PC-3 (cell line): ENCODE results near the gene LONP1. TPM values are rescaled to one million over a fixed set of nuclear protein-coding genes. Genes with fewer than 3 reads are reported as not detected.

Experiments
- ATAC-seq: fragments of 200-7000 bp; cut with Tn5 transposase; 2 replicates; pipeline ENCODE4 v1.9.1; 2020; ENCODE audit warnings: mild to moderate bottlenecking, moderate library complexity
- BruUV-seq: library from RNA; stranded (reverse); fragments of 400-500 nt; replicated peaks from 2 replicates; lab custom pipeline; 2021; lab: Mats Ljungman, UMichigan
- CTCF ChIA-PET: fragments of 300-600 bp; sonication (Branson Sonifier 250); formaldehyde crosslinking; loops from one replicate; lab custom pipeline; 2022; ENCODE audit warnings: antibody characterized with exemption; lab: Charles Lee
- POLR2A ChIA-PET: fragments of 300-600 bp; sonication (Branson Sonifier 250); formaldehyde crosslinking; loops from one replicate; lab custom pipeline; 2022; ENCODE audit warnings: antibody characterized with exemption; ENCODE audit not compliant: unreplicated experiment; lab: Charles Lee
- DNase-seq: peaks from one replicate; pipeline ENCODE4 v3.0.0-alpha.2; 2015
- H2AFZ ChIP-seq: fragments of 300-600 bp; sonication (generic); 2 replicates; pipeline ENCODE4 v1.6.0; 2016; ENCODE audit warnings: antibody characterized with exemption, low read length
- H3F3A ChIP-seq: fragments of 300-600 bp; sonication (generic); one replicate; pipeline ENCODE4 v1.6.0; 2017; ENCODE audit warnings: antibody characterized with exemption, low read length, control low read depth, mild to moderate bottlenecking; ENCODE audit not compliant: unreplicated experiment
- H3K27ac ChIP-seq: fragments of 300-600 bp; sonication (generic); 2 replicates; pipeline ENCODE4 v1.5.1; 2016; ENCODE audit warnings: mild to moderate bottlenecking, low read length
- H3K27me3 ChIP-seq: fragments of 300-600 bp; sonication (generic); 2 replicates; pipeline ENCODE4 v1.6.1; 2016; ENCODE audit warnings: low read length, mixed read lengths
- H3K36me3 ChIP-seq: fragments of 300-600 bp; sonication (generic); 2 replicates; pipeline ENCODE4 v1.6.1; 2016; ENCODE audit warnings: low read depth, mixed run types, low read length, mixed read lengths
- H3K4me1 ChIP-seq: fragments of 300-600 bp; sonication (generic); 2 replicates; pipeline ENCODE4 v1.5.1; 2016; ENCODE audit warnings: low read length; ENCODE audit not compliant: insufficient read depth
- H3K4me2 ChIP-seq: fragments of 300-600 bp; sonication (generic); 2 replicates; pipeline ENCODE4 v1.6.0; 2016; ENCODE audit warnings: low read length
- H3K4me3 ChIP-seq: fragments of 300-600 bp; sonication (generic); 2 replicates; pipeline ENCODE4 v1.5.1; 2016; ENCODE audit warnings: mild to moderate bottlenecking, low read length, mixed read lengths
- H3K79me2 ChIP-seq: fragments of 300-600 bp; sonication (generic); 2 replicates; pipeline ENCODE4 v1.6.1; 2017; ENCODE audit warnings: low read length, mixed read lengths
- H3K9ac ChIP-seq: fragments of 300-600 bp; sonication (generic); 2 replicates; pipeline ENCODE4 v1.6.0; 2016; ENCODE audit warnings: mild to moderate bottlenecking, low read length
- H3K9me2 ChIP-seq: fragments of 300-600 bp; sonication (generic); replicated peaks from 2 replicates; pipeline ENCODE4 v1.6.1; 2016; ENCODE audit warnings: mixed run types, low read length, mixed read lengths
- H3K9me3 ChIP-seq: fragments of 300-600 bp; sonication (generic); 2 replicates; pipeline ENCODE4 v1.6.1; 2016; ENCODE audit warnings: low read length, mixed read lengths
- H4K20me1 ChIP-seq: fragments of 300-600 bp; sonication (generic); 2 replicates; pipeline ENCODE4 v1.6.1; 2016; ENCODE audit warnings: low read length, mixed read lengths
- EZH2 ChIP-seq: fragments of 300-600 bp; sonication (generic); IDR thresholded peaks from one replicate; pipeline ENCODE4 v1.6.1; 2017; ENCODE audit warnings: antibody characterized with exemption, mild to moderate bottlenecking, low read length; ENCODE audit not compliant: unreplicated experiment
- EZH2phosphoT487 ChIP-seq: fragments of 300-600 bp; sonication (generic); IDR thresholded peaks from 2 replicates; pipeline ENCODE4 v1.6.1; 2018; ENCODE audit warnings: mild to moderate bottlenecking, antibody characterized with exemption, low read length, borderline replicate concordance
- intact Hi-C: fragments of 100-400 bp; cut with micrococcal nuclease; formaldehyde crosslinking; loops from 2 replicates; pipeline ENCODE4 v1.9.0; 2023
- total RNA-seq: library from RNA; depleted of rRNA; stranded (reverse); fragments of >200 nt; gene quantifications from 2 replicates; pipeline ENCODE4 v1.2.3, GENCODE V29; 2014
- TF ChIP-seq, protein P1 (sequence below): fragments of 300-600 bp; sonication (generic); conservative IDR thresholded peaks from 2 replicates; pipeline ENCODE4 v1.5.1; 2017; ENCODE audit warnings: antibody characterized with exemption, low read depth, mild to moderate bottlenecking, low read length

The LONP1 gene
- total RNA-seq, 1 experiment from 2014 or later, result 217 TPM

DNA sequence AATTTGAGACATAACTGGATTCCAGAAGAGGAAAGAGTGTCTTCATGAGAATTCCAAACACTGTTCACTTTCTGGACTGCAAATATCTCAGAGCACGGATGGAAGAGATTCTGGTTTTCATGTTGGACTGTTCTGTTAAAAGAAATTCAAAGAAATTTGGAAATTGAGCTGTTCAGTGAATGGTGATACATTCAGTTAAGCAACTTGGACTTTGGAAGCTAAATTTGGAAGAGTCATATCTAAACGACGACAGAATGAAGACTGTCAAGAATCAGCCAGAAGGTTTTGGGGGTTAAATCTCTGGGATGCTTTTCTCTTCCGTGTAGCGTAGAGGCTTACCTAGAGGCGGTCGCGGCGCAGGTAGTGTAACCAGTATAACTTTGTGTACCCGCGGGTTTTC is 71.5 kb downstream of the LONP1 start:
- DNase-seq (no peak), ATAC-seq (no peak)
- Histone ChIP-seq H3K9me2 (no peaks in the 10 kb centered on the region), H3K9me3 (no peaks in the 10 kb centered on the region), H3F3A (no peaks in the 10 kb centered on the region), H3K4me1 (no peaks in the 10 kb centered on the region), H3K27me3 (no peaks in the 10 kb centered on the region), H3K79me2 (peaks cover 42% of the 10 kb centered on the region), H3K9ac (no peak overlapping the region), H3K27ac (no peak overlapping the region), H4K20me1 (peaks cover 27% of the 10 kb centered on the region), H3K36me3 (peaks cover 89% of the 10 kb centered on the region), H2AFZ (no peak overlapping the region), H3K4me3 (no peak overlapping the region), H3K4me2 (no peak overlapping the region)
- TF ChIP-seq EZH2phosphoT487 (no peak), EZH2 (no peak)
- TF ChIP-seq, protein P1, sequence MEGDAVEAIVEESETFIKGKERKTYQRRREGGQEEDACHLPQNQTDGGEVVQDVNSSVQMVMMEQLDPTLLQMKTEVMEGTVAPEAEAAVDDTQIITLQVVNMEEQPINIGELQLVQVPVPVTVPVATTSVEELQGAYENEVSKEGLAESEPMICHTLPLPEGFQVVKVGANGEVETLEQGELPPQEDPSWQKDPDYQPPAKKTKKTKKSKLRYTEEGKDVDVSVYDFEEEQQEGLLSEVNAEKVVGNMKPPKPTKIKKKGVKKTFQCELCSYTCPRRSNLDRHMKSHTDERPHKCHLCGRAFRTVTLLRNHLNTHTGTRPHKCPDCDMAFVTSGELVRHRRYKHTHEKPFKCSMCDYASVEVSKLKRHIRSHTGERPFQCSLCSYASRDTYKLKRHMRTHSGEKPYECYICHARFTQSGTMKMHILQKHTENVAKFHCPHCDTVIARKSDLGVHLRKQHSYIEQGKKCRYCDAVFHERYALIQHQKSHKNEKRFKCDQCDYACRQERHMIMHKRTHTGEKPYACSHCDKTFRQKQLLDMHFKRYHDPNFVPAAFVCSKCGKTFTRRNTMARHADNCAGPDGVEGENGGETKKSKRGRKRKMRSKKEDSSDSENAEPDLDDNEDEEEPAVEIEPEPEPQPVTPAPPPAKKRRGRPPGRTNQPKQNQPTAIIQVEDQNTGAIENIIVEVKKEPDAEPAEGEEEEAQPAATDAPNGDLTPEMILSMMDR, result no peak
- ChIA-PET POLR2A (no interaction called here), CTCF (no interaction called here)
- intact Hi-C loops, result no loop called here
- BruUV-seq, result no TSS peak

DNA sequence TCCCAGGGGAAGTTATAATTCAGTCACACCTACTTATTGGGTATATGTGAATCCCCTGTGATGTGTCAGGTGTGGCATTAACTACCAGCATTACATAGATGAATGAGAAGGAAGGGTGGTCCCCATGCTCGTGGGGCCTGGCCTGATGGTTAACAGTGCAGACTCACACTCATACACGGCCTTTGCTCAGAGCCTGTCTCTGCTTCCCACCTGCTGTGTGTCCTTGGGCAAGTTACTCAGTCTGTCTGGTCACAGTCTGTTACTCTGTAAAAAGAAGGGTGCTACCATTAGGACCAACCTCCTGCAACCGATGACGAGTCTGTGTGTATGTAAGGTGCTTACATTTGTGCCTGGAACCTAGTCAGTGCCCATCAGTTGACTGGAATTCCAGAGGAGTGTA is 73.2 kb downstream of the LONP1 start:
- TF ChIP-seq EZH2phosphoT487 (no peak), EZH2 (no peak)
- TF ChIP-seq, protein P1, result no peak

DNA sequence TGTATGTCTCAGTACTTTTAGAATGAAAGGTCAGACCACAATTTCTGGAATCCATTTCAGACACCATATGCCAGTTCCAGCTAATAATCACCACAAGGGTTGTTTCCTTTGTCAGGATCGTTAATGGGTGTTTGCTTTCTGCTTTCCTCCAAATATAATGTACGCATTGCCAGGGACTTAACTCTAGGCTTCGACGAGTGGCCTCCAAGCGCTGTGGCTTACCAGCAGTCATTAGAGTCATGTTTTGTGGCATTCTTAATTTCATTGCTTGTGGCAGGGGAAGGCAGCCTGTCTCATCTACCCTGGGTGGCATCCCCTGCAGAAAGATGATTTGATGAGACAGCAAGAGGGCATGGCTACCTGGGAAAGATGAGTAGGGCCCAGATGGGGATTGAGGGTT is 74.5 kb downstream of the LONP1 start:
- intact Hi-C loops, result no loop called here
- Histone ChIP-seq H3K79me2 (peaks cover 73% of the 10 kb centered on the region), H3K9ac (no peak overlapping the region), H3K9me3 (no peaks in the 10 kb centered on the region), H3F3A (no peaks in the 10 kb centered on the region), H3K4me1 (no peaks in the 10 kb centered on the region), H4K20me1 (peaks cover 49% of the 10 kb centered on the region), H3K36me3 (peaks cover 82% of the 10 kb centered on the region), H2AFZ (no peak overlapping the region), H3K27ac (no peak overlapping the region), H3K27me3 (no peaks in the 10 kb centered on the region), H3K9me2 (no peaks in the 10 kb centered on the region), H3K4me2 (no peak overlapping the region), H3K4me3 (no peak overlapping the region)
- BruUV-seq, result no TSS peak
- DNase-seq, result no peak
- CTCF ChIA-PET, result no interaction called here
- TF ChIP-seq EZH2 (no peak), EZH2phosphoT487 (no peak)
- TF ChIP-seq, protein P1, result no peak
- POLR2A ChIA-PET, result no interaction called here
- no peak for ATAC-seq

More for the DNA sequence above, 73.2 kb downstream of the LONP1 start:
- H3K4me1 ChIP-seq, result no peaks in the 10 kb centered on the region
- no peaks in the 10 kb centered on the region for H3K9me2 ChIP-seq
- H3F3A ChIP-seq, result no peaks in the 10 kb centered on the region
- peaks cover 60% of the 10 kb centered on the region for H3K79me2 ChIP-seq
- CTCF ChIA-PET, result no interaction called here
- H3K4me2 ChIP-seq, result no peak overlapping the region
- ATAC-seq (no peak), DNase-seq (no peak)
- H4K20me1 ChIP-seq, result peaks cover 42% of the 10 kb centered on the region
- intact Hi-C loops, result no loop called here
- H3K4me3 ChIP-seq, result no peak overlapping the region
- no TSS peak for BruUV-seq
- peaks cover 89% of the 10 kb centered on the region for H3K36me3 ChIP-seq
- POLR2A ChIA-PET, result no interaction called here
- no peaks in the 10 kb centered on the region for H3K27me3 ChIP-seq
- no peak overlapping the region for H3K27ac ChIP-seq
- no peaks in the 10 kb centered on the region for H3K9me3 ChIP-seq
- H3K9ac ChIP-seq, result no peak overlapping the region
- H2AFZ ChIP-seq, result no peak overlapping the region
